CD14-positive monocyte (primary cell): ENCODE data around the gene DOHH. TPM values are rescaled to one million over a fixed set of nuclear protein-coding genes. Genes with fewer than 3 reads are reported as not detected.
A peak's percentile ranks its signal among the peaks of the same experiment; 100 is the strongest.

Source experiments
- DNase-seq, 3 donors: peaks; one replicate each; pipeline ENCODE4 v3.0.0-alpha.2; 2011 to 2022
- H2AFZ ChIP-seq: 2 replicates; pipeline ENCODE4 v1.6.0; 2012; ENCODE audit warnings: mild to moderate bottlenecking, low read depth, low read length, inconsistent platforms; ENCODE audit not compliant: insufficient read depth, poor library complexity, severe bottlenecking
- H3K27ac ChIP-seq, 2 donors: 1 replicate in 1 of 2; 2 replicates in 1 of 2; pipeline ENCODE4 v1.5.1; 2012 to 2013; ENCODE audit warnings: low read length in 2 of 2, control low read depth in 1 of 2, inconsistent platforms in 1 of 2, low read depth in 1 of 2, mild to moderate bottlenecking in 1 of 2
- H3K27me3 ChIP-seq, 2 donors: one replicate each; pipeline versions ENCODE4 v1.6.0 to v1.6.1; 2011 to 2013; ENCODE audit warnings: low read length in 2 of 2; ENCODE audit not compliant: control insufficient read depth in 2 of 2, insufficient read depth in 2 of 2
- H3K36me3 ChIP-seq, 2 donors: replicated peaks in 1 of 2; 1 replicate in 1 of 2; 2 replicates in 1 of 2; pipeline versions ENCODE4 v1.5.1 to v1.6.1; 2012 to 2013; ENCODE audit warnings: low read length in 2 of 2, control low read depth in 1 of 2, inconsistent platforms in 1 of 2, mild to moderate bottlenecking in 1 of 2; ENCODE audit not compliant: insufficient read depth in 2 of 2, control insufficient read depth in 1 of 2
- H3K4me1 ChIP-seq, 2 donors: 1 replicate in 1 of 2; 2 replicates in 1 of 2; pipeline versions ENCODE4 v1.5.1 to v1.6.1; 2012 to 2013; ENCODE audit warnings: low read length in 2 of 2, control low read depth in 1 of 2, inconsistent platforms in 1 of 2, mild to moderate bottlenecking in 1 of 2, moderate library complexity in 1 of 2; ENCODE audit not compliant: insufficient read depth in 2 of 2, control insufficient read depth in 1 of 2
- H3K4me2 ChIP-seq: replicated peaks from 2 replicates; pipeline ENCODE3; 2012; ENCODE audit warnings: low read length, moderate library complexity, mild to moderate bottlenecking; ENCODE audit not compliant: poor library complexity, severe bottlenecking; ENCODE audit errors: extremely low read depth
- H3K4me3 ChIP-seq, 3 experiments: fragments of 200-600 bp in 1 of 3; sonication (generic) in 1 of 3; replicated peaks in 1 of 3; 1 replicate in 2 of 3; 2 replicates in 1 of 3; pipeline ENCODE4 v1.5.1; 2011 to 2013; ENCODE audit warnings: low read length in 3 of 3, mild to moderate bottlenecking in 3 of 3, control low read depth in 2 of 3, low read depth in 2 of 3, inconsistent platforms in 1 of 3, moderate library complexity in 1 of 3
- H3K79me2 ChIP-seq: 2 replicates; pipeline ENCODE4 v1.6.0; 2012; ENCODE audit warnings: mild to moderate bottlenecking, control low read depth, inconsistent platforms, low read length, moderate library complexity; ENCODE audit not compliant: insufficient read depth
- H3K9ac ChIP-seq: 2 replicates; pipeline ENCODE4 v1.6.0; 2017; ENCODE audit warnings: low read length, mild to moderate bottlenecking; ENCODE audit not compliant: insufficient read depth, poor library complexity, severe bottlenecking
- H3K9me3 ChIP-seq, 2 donors: replicated peaks in 1 of 2; 1 replicate in 1 of 2; 2 replicates in 1 of 2; pipeline versions ENCODE4 v1.5.1 to v1.6.1; 2012 to 2013; ENCODE audit warnings: low read length in 2 of 2, control low read depth in 1 of 2; ENCODE audit not compliant: control insufficient read depth in 1 of 2, insufficient read depth in 1 of 2
- H4K20me1 ChIP-seq: 2 replicates; pipeline ENCODE4 v1.6.0; 2012; ENCODE audit warnings: mild to moderate bottlenecking, low read length, control low read depth, moderate library complexity; ENCODE audit not compliant: insufficient read depth
- H3K27ac Mint-ChIP-seq, 7 donors: one replicate each; pipeline ENCODE4 v1.8.0; 2020; ENCODE audit warnings: mild to moderate bottlenecking in 7 of 7, mixed read lengths in 7 of 7, moderate library complexity in 6 of 7, inconsistent platforms in 2 of 7
- H3K27me3 Mint-ChIP-seq, 3 donors: one replicate each; pipeline ENCODE4 v1.8.0; 2021 to 2022; ENCODE audit warnings: low read depth in 3 of 3, mild to moderate bottlenecking in 3 of 3, mixed read lengths in 3 of 3, moderate library complexity in 3 of 3, inconsistent platforms in 1 of 3
- H3K36me3 Mint-ChIP-seq, 2 donors: one replicate each; pipeline ENCODE4 v1.8.0; 2020; ENCODE audit warnings: mixed read lengths in 2 of 2, inconsistent platforms in 1 of 2, mild to moderate bottlenecking in 1 of 2
- H3K4me1 Mint-ChIP-seq: one replicate; pipeline ENCODE4 v1.8.0; 2020; ENCODE audit warnings: mild to moderate bottlenecking, mixed read lengths
- H3K4me3 Mint-ChIP-seq, 2 donors: one replicate each; pipeline ENCODE4 v1.8.0; 2020; ENCODE audit warnings: mild to moderate bottlenecking in 2 of 2, mixed read lengths in 2 of 2, moderate library complexity in 1 of 2
- H3K9me3 Mint-ChIP-seq, 7 donors: one replicate each; pipeline ENCODE4 v1.8.0; 2020 to 2022; ENCODE audit warnings: mixed read lengths in 7 of 7, mild to moderate bottlenecking in 6 of 7, moderate library complexity in 6 of 7, inconsistent platforms in 2 of 7
- WGBS: methylation state at CpG from one replicate; pipeline ENCODE4 v1.1.5; 2013; ENCODE audit warnings: missing lambda C conversion rate; ENCODE audit not compliant: insufficient coverage; 5-methylcytosine and 5-hydroxymethylcytosine counted together
- intact Hi-C, 2 donors: fragments of 100-400 bp; cut with micrococcal nuclease; formaldehyde crosslinking; loops; one replicate each; pipeline versions ENCODE4 v1.15.0 to v1.15.1; 2023
- polyA plus RNA-seq, 3 donors: library from polyadenylated mRNA; depleted of rRNA in 1 of 3; unstranded in 2 of 3; stranded (reverse) in 1 of 3; fragments of 300-500 nt in 2 of 3; fragments of >200 nt in 1 of 3; fragmentation: Illumina TruSeq in 2 of 3; gene quantifications; 1 replicate in 2 of 3; 2 replicates in 1 of 3; pipeline ENCODE4 v1.2.3, GENCODE V29; 2012 to 2021
- TF ChIP-seq, protein P1 (sequence below): fragments of 200-600 bp; IDR thresholded peaks from one replicate; pipeline ENCODE4 v1.8.0; 2022; ENCODE audit warnings: antibody characterized with exemption, mild to moderate bottlenecking

DOHH gene
- polyA plus RNA-seq, 3 donors, result 3.7 to 4.2 (median 4.1) TPM

DNA sequence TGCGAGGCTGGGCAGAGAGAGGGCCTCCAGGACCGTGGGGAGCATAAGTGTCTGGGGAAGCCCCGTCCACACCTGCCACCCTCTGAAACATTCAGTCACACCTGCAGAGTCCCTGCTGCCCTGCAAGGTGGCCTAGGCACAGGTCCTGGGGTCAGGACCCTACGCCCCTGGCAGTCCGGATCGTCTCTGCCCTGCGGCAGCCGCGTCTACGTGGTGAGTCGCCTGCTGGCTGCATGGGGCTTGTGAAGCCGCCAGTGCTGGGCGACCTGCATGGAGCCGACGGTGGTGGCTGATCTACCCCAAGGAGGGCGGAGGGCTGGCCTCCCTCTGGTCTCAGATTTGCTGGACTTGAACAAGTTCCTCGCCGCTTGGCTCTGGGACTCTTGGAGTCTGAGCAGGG is 18.7 kb upstream of the DOHH start:
- H3K4me2 ChIP-seq, result no peak overlapping the region
- H3K79me2 ChIP-seq, result peaks cover 98% of the 10 kb centered on the region
- Mint-ChIP-seq H3K27ac (no peak overlapping the region), H3K36me3 (peaks cover 28 to 69% of the 10 kb centered on the region in 2 donors), H3K4me3 (no peak overlapping the region), H3K9me3 (peaks cover 0 to 2% (median 0%) of the 10 kb centered on the region in 7 donors), H3K4me1 (no peaks in the 10 kb centered on the region), H3K27me3 (no peaks in the 10 kb centered on the region)
- no peak overlapping the region for H3K9ac ChIP-seq
- H3K27ac ChIP-seq, result no peak overlapping the region
- TF ChIP-seq, protein P1, sequence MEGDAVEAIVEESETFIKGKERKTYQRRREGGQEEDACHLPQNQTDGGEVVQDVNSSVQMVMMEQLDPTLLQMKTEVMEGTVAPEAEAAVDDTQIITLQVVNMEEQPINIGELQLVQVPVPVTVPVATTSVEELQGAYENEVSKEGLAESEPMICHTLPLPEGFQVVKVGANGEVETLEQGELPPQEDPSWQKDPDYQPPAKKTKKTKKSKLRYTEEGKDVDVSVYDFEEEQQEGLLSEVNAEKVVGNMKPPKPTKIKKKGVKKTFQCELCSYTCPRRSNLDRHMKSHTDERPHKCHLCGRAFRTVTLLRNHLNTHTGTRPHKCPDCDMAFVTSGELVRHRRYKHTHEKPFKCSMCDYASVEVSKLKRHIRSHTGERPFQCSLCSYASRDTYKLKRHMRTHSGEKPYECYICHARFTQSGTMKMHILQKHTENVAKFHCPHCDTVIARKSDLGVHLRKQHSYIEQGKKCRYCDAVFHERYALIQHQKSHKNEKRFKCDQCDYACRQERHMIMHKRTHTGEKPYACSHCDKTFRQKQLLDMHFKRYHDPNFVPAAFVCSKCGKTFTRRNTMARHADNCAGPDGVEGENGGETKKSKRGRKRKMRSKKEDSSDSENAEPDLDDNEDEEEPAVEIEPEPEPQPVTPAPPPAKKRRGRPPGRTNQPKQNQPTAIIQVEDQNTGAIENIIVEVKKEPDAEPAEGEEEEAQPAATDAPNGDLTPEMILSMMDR, result no peak
- peaks cover 41 to 67% of the 10 kb centered on the region in 2 donors for H3K36me3 ChIP-seq
- peaks cover 100% of the 10 kb centered on the region for H4K20me1 ChIP-seq
- no peak for DNase-seq
- no peaks in the 10 kb centered on the region for H3K4me1 ChIP-seq
- intact Hi-C loops, result no loop called here
- H3K9me3 ChIP-seq, result no peaks in the 10 kb centered on the region
- no peak overlapping the region for H3K4me3 ChIP-seq
- no peak overlapping the region for H2AFZ ChIP-seq
- 95% methylated on average over 16 of the region's 18 CpGs for WGBS
- H3K27me3 ChIP-seq, result no peaks in the 10 kb centered on the region

DNA sequence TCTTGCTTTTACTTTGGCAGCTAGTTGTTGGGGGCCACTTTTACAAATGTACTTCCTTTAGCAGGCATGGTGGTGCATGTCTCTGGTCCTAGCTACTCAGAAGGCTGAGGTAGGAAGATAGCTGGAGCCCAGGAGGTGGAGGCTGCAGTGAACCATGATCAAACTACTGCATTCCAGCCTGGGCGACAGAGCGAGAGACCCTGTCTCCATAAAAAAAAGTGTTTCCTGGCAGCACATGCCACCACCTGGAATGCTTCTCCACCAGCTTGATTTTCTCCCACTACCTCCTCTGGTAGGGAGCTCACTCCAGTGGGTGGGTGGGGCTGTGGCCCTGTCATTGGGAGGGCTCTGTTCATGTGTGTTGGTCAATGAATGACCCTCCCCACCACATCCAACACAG is 18.2 kb upstream of the DOHH start:
- peaks cover 100% of the 10 kb centered on the region for H3K79me2 ChIP-seq
- intact Hi-C loops, result no loop called here
- H3K9me3 Mint-ChIP-seq, result peaks cover 0 to 2% (median 0%) of the 10 kb centered on the region in 7 donors
- no peak for DNase-seq
- no peaks in the 10 kb centered on the region for H3K4me1 ChIP-seq
- peaks cover 26 to 64% of the 10 kb centered on the region in 2 donors for H3K36me3 Mint-ChIP-seq
- H3K27ac Mint-ChIP-seq, result peak overlapping the region in 1 of 7 donors; percentile 47
- no peak overlapping the region for H2AFZ ChIP-seq
- H3K27me3 ChIP-seq, result no peaks in the 10 kb centered on the region
- no peak overlapping the region for H3K27ac ChIP-seq
- H3K27me3 Mint-ChIP-seq, result no peaks in the 10 kb centered on the region
- H4K20me1 ChIP-seq, result peaks cover 100% of the 10 kb centered on the region
- H3K9ac ChIP-seq, result no peak overlapping the region
- H3K4me3 Mint-ChIP-seq, result no peak overlapping the region
- TF ChIP-seq, protein P1, result no peak
- H3K36me3 ChIP-seq, result peaks cover 40 to 62% of the 10 kb centered on the region in 2 donors
- H3K9me3 ChIP-seq, result no peaks in the 10 kb centered on the region
- WGBS, result no CpG with 5 or more reads among the region's 2 CpGs
- H3K4me2 ChIP-seq, result no peak overlapping the region
- no peak overlapping the region for H3K4me3 ChIP-seq
- H3K4me1 Mint-ChIP-seq, result no peaks in the 10 kb centered on the region
